ENCODE data around the gene TAF15. TPM values are rescaled to one million over a fixed set of nuclear protein-coding genes. Genes with fewer than 3 reads are reported as not detected.

Gene TAF15
- polyA plus RNA-seq, 1 donor (not counting 4 experiments of a cell fraction or from before 2014, with no cell fraction given): 101 TPM

- dilution Hi-C loops (cut with MboI; ENCODE audit: extremely low pct_ligation_motif_present, low sequenced_read_pairs): no loop called here
- H3K27ac ChIP-seq (ENCODE audit: control insufficient read depth, insufficient read depth, low read length): no peak overlapping the region
- H2AFZ ChIP-seq (ENCODE audit: control insufficient read depth, low read length): peak overlapping the region; percentile 80
- H3K36me3 ChIP-seq (ENCODE audit: control insufficient read depth in 2 of 2, extremely low read depth in 1 of 2, insufficient read depth in 2 of 2, low read length in 2 of 2): no peaks in the 10 kb centered on the region
- H3K9me3 ChIP-seq (ENCODE audit: control insufficient read depth, low read depth, low read length): no peaks in the 10 kb centered on the region
- peak overlapping the region; percentile 22 for H3K9ac ChIP-seq (ENCODE audit: control insufficient read depth, extremely low read depth, insufficient read depth, low read length)
- peak overlapping the region; percentile 30 to 51 (median 48) for H3K4me3 ChIP-seq (ENCODE audit: control insufficient read depth in 2 of 3, extremely low read depth in 1 of 3, insufficient read depth in 2 of 3, low read depth in 1 of 3, low read length in 3 of 3)
- H3K9me1 ChIP-seq (ENCODE audit: control insufficient read depth, extremely low read depth, insufficient read depth, low read length): no peaks in the 10 kb centered on the region
- H4K20me1 ChIP-seq (ENCODE audit: control insufficient read depth, extremely low read depth, insufficient read depth, low read length): no peaks in the 10 kb centered on the region
- no peaks in the 10 kb centered on the region for H3K79me2 ChIP-seq (ENCODE audit: control insufficient read depth, insufficient read depth, low read length)
- H3K27me3 ChIP-seq (ENCODE audit: control insufficient read depth, extremely low read depth, insufficient read depth, low read length): no peaks in the 10 kb centered on the region
- peak overlapping the region; percentile 89 for H3K4me2 ChIP-seq (ENCODE audit: control insufficient read depth, extremely low read depth, insufficient read depth, low read depth, low read length)
- TF ChIP-seq EZH2 (IDR thresholded peaks at IDR 0.05; ENCODE audit: low read length) (no peak), CTCF (optimal IDR thresholded peaks at IDR 0.05 in 1 of 3, IDR thresholded peaks at IDR 0.05 in 1 of 3, conservative IDR thresholded peaks at IDR 0.05 in 1 of 3; ENCODE audit: extremely low read depth in 1 of 3, insufficient read depth in 2 of 3, low read length in 3 of 3) (peak; percentile 68 to 99 (median 98))
- DNase-seq (ENCODE audit: low read depth, low spot score) (no peak), FAIRE-seq (no peak)
- peaks cover 6% of the 10 kb centered on the region for H3K4me1 ChIP-seq (ENCODE audit: control insufficient read depth, extremely low read depth, insufficient read depth, low read length)
Observed at GRCh38 chr17:35764123-35764991, 44.9 kb upstream of the TAF15 start.

GRCh38 chr17:35765086-35765710 is 44.1 kb upstream of the TAF15 start:
- FAIRE-seq (no peak), DNase-seq (ENCODE audit: low read depth, low spot score) (no peak)
- dilution Hi-C loops (cut with MboI; ENCODE audit: extremely low pct_ligation_motif_present, low sequenced_read_pairs): no loop called here
- no peak overlapping the region for H3K4me2 ChIP-seq (ENCODE audit: control insufficient read depth, extremely low read depth, insufficient read depth, low read depth, low read length)
- no peaks in the 10 kb centered on the region for H3K9me3 ChIP-seq (ENCODE audit: control insufficient read depth, low read depth, low read length)
- H3K9me1 ChIP-seq (ENCODE audit: control insufficient read depth, extremely low read depth, insufficient read depth, low read length): no peaks in the 10 kb centered on the region
- H3K27ac ChIP-seq (ENCODE audit: control insufficient read depth, insufficient read depth, low read length): no peak overlapping the region
- no peaks in the 10 kb centered on the region for H4K20me1 ChIP-seq (ENCODE audit: control insufficient read depth, extremely low read depth, insufficient read depth, low read length)
- no peak for TF ChIP-seq CTCF (optimal IDR thresholded peaks at IDR 0.05 in 1 of 3, IDR thresholded peaks at IDR 0.05 in 1 of 3, conservative IDR thresholded peaks at IDR 0.05 in 1 of 3; ENCODE audit: extremely low read depth in 1 of 3, insufficient read depth in 2 of 3, low read length in 3 of 3)
- no peak for TF ChIP-seq EZH2 (IDR thresholded peaks at IDR 0.05; ENCODE audit: low read length)
- no peaks in the 10 kb centered on the region for H3K79me2 ChIP-seq (ENCODE audit: control insufficient read depth, insufficient read depth, low read length)
- H3K4me1 ChIP-seq (ENCODE audit: control insufficient read depth, extremely low read depth, insufficient read depth, low read length): peaks cover 6% of the 10 kb centered on the region
- H3K4me3 ChIP-seq (ENCODE audit: control insufficient read depth in 2 of 3, extremely low read depth in 1 of 3, insufficient read depth in 2 of 3, low read depth in 1 of 3, low read length in 3 of 3): no peak overlapping the region
- no peaks in the 10 kb centered on the region for H3K27me3 ChIP-seq (ENCODE audit: control insufficient read depth, extremely low read depth, insufficient read depth, low read length)
- no peak overlapping the region for H2AFZ ChIP-seq (ENCODE audit: control insufficient read depth, low read length)
- no peak overlapping the region for H3K9ac ChIP-seq (ENCODE audit: control insufficient read depth, extremely low read depth, insufficient read depth, low read length)
- no peaks in the 10 kb centered on the region for H3K36me3 ChIP-seq (ENCODE audit: control insufficient read depth in 2 of 2, extremely low read depth in 1 of 2, insufficient read depth in 2 of 2, low read length in 2 of 2)

Data from keratinocyte (primary cell).